ENCODE results near the gene ZFHX3. TPM values are rescaled to one million over a fixed set of nuclear protein-coding genes. Genes with fewer than 3 reads are reported as not detected.

ZFHX3 gene
- polyA plus RNA-seq, 1 donor (not counting 4 experiments of a cell fraction or from before 2014, with no cell fraction given): 1.2 TPM

GRCh38 chr16:72960101-72960500, 87.8 kb downstream of the ZFHX3 start:
- dilution Hi-C loops (cut with MboI; ENCODE audit: extremely low pct_ligation_motif_present, low sequenced_read_pairs): no loop called here
- Histone ChIP-seq H3K79me2 (ENCODE audit: control insufficient read depth, insufficient read depth, low read length) (no peaks in the 10 kb centered on the region), H3K9me1 (ENCODE audit: control insufficient read depth, extremely low read depth, insufficient read depth, low read length) (peaks cover 2% of the 10 kb centered on the region), H2AFZ (ENCODE audit: control insufficient read depth, low read length) (no peak overlapping the region), H3K36me3 (ENCODE audit: control insufficient read depth in 2 of 2, extremely low read depth in 1 of 2, insufficient read depth in 2 of 2, low read length in 2 of 2) (peaks cover 5 to 9% of the 10 kb centered on the region in 2 experiments), H3K27ac (ENCODE audit: control insufficient read depth, insufficient read depth, low read length) (no peak overlapping the region), H3K4me3 (ENCODE audit: control insufficient read depth in 2 of 3, extremely low read depth in 1 of 3, insufficient read depth in 2 of 3, low read depth in 1 of 3, low read length in 3 of 3) (no peak overlapping the region), H3K4me1 (ENCODE audit: control insufficient read depth, extremely low read depth, insufficient read depth, low read length) (peaks cover 10% of the 10 kb centered on the region), H3K27me3 (ENCODE audit: control insufficient read depth, extremely low read depth, insufficient read depth, low read length) (no peaks in the 10 kb centered on the region), H4K20me1 (ENCODE audit: control insufficient read depth, extremely low read depth, insufficient read depth, low read length) (peaks cover 2% of the 10 kb centered on the region), H3K9ac (ENCODE audit: control insufficient read depth, extremely low read depth, insufficient read depth, low read length) (no peak overlapping the region), H3K9me3 (ENCODE audit: control insufficient read depth, low read depth, low read length) (no peaks in the 10 kb centered on the region), H3K4me2 (ENCODE audit: control insufficient read depth, extremely low read depth, insufficient read depth, low read depth, low read length) (no peak overlapping the region)
- TF ChIP-seq EZH2 (IDR thresholded peaks at IDR 0.05; ENCODE audit: low read length) (no peak), CTCF (optimal IDR thresholded peaks at IDR 0.05 in 1 of 3, IDR thresholded peaks at IDR 0.05 in 1 of 3, conservative IDR thresholded peaks at IDR 0.05 in 1 of 3; ENCODE audit: extremely low read depth in 1 of 3, insufficient read depth in 2 of 3, low read length in 3 of 3) (no peak)
- DNase-seq (ENCODE audit: low read depth, low spot score) (no peak), FAIRE-seq (no peak)

GRCh38 chr16:72959301-72959996, 88.5 kb downstream of the ZFHX3 start:
- dilution Hi-C loops (cut with MboI; ENCODE audit: extremely low pct_ligation_motif_present, low sequenced_read_pairs): no loop called here
- no peak for TF ChIP-seq EZH2 (IDR thresholded peaks at IDR 0.05; ENCODE audit: low read length)
- TF ChIP-seq CTCF (optimal IDR thresholded peaks at IDR 0.05 in 1 of 3, IDR thresholded peaks at IDR 0.05 in 1 of 3, conservative IDR thresholded peaks at IDR 0.05 in 1 of 3; ENCODE audit: extremely low read depth in 1 of 3, insufficient read depth in 2 of 3, low read length in 3 of 3): no peak
- FAIRE-seq: no peak
- Histone ChIP-seq H3K27me3 (ENCODE audit: control insufficient read depth, extremely low read depth, insufficient read depth, low read length) (no peaks in the 10 kb centered on the region), H3K4me2 (ENCODE audit: control insufficient read depth, extremely low read depth, insufficient read depth, low read depth, low read length) (no peak overlapping the region), H4K20me1 (ENCODE audit: control insufficient read depth, extremely low read depth, insufficient read depth, low read length) (peaks cover 4% of the 10 kb centered on the region), H3K4me3 (ENCODE audit: control insufficient read depth in 2 of 3, extremely low read depth in 1 of 3, insufficient read depth in 2 of 3, low read depth in 1 of 3, low read length in 3 of 3) (no peak overlapping the region), H3K27ac (ENCODE audit: control insufficient read depth, insufficient read depth, low read length) (no peak overlapping the region), H3K36me3 (ENCODE audit: control insufficient read depth in 2 of 2, extremely low read depth in 1 of 2, insufficient read depth in 2 of 2, low read length in 2 of 2) (peaks cover 5 to 9% of the 10 kb centered on the region in 2 experiments), H3K9me1 (ENCODE audit: control insufficient read depth, extremely low read depth, insufficient read depth, low read length) (peaks cover 2% of the 10 kb centered on the region), H3K4me1 (ENCODE audit: control insufficient read depth, extremely low read depth, insufficient read depth, low read length) (peaks cover 10% of the 10 kb centered on the region), H2AFZ (ENCODE audit: control insufficient read depth, low read length) (no peak overlapping the region), H3K9ac (ENCODE audit: control insufficient read depth, extremely low read depth, insufficient read depth, low read length) (no peak overlapping the region), H3K9me3 (ENCODE audit: control insufficient read depth, low read depth, low read length) (no peaks in the 10 kb centered on the region), H3K79me2 (ENCODE audit: control insufficient read depth, insufficient read depth, low read length) (no peaks in the 10 kb centered on the region)
- no peak for DNase-seq (ENCODE audit: low read depth, low spot score)
